ENCODE results near the gene PLIN3.
"Not testable (repeated sequence)": the region's sequence is repeated elsewhere in the genome, so short reads cannot be mapped to it uniquely, and the experiment has no call there.

The PLIN3 gene, protein sequence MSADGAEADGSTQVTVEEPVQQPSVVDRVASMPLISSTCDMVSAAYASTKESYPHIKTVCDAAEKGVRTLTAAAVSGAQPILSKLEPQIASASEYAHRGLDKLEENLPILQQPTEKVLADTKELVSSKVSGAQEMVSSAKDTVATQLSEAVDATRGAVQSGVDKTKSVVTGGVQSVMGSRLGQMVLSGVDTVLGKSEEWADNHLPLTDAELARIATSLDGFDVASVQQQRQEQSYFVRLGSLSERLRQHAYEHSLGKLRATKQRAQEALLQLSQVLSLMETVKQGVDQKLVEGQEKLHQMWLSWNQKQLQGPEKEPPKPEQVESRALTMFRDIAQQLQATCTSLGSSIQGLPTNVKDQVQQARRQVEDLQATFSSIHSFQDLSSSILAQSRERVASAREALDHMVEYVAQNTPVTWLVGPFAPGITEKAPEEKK

DNA sequence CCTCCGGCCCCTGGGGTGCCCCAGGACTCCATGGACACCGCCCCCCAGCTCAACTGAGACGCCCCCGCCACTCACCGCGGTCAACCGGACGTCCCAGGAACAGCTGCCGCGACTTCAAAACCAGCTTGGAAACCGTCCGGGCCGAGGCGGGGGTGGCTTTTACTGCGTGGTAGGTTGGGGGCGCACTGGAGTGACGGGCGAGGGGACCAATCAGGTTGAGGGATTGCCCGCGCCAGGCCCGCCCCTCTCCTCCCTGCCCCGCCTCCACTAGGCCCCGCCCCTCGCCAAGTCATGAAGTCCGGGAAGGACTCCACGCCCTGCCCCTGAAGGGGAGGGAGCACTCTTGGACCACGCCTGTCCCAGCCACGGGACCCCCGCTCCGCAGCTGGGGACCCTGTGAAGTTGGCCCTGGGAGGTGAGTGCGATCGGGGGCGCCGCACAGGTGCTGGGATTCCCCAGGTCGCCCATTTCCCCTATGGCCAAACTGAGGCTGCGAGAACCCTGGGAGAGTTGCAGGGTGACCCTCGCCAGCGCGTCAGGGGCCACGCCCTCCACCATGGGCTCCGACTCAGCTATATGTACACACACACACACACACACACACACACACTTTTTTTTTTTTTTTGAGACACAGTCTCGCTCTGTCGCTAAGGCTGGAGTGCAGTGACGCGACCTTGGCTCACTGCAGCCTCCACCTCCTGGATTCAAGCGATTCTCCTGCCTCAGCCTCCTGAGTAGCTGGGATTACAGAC, at the start of gene PLIN3:
Gene PLIN3, minus strand, starts transcription at position 134 of the 752 bp plus-strand sequence. CDS start 6,273 bp downstream, outside the sequence.
- FAIRE-seq: peak; percentile 93
- peak; percentile 99 for DNase-seq (ENCODE audit: extremely low spot score, insufficient read length, low read depth)

GRCh38 chr19:4916292-4917082, 49.0 kb upstream of the PLIN3 start:
- peak; percentile 86 for FAIRE-seq
- no peak for DNase-seq (ENCODE audit: extremely low spot score, insufficient read length, low read depth)

DNA sequence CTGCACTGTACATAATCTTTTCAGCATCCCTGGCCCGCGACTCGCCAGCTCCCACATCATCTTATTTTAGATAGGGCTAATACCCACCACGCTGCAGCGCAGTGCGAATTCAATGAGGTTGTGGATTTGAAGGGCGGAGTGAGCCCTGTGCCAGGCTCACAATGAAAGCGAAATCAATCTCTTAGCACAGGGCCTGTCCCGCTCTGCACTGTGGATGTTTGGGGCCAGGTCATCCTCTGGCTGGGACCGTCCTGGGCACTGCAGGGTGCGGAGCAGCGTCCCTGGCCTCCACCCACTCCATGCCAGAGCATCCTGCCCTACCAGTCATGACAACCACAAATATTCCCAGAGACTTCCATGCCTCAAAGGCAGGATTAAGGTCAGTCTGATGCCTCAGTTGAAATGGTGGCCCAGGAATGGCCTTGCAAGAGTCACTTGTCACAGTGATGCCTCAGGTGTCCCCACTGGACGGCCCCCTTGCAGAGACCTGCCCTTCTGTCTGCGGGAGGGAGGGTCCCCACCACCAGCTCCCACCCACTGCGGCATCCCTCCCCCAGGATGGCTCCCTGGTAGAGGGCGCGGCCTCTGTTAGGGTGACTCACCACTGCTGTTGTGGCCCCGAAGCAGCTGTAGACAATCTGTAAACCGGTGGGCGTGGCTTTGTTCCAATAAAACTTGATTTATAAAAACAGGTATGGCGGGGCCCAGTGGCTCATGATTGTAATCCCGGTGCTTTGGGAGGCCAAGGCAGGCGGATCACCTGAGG, 47.5 kb upstream of the PLIN3 start:
- DNase-seq (ENCODE audit: extremely low spot score, insufficient read length, low read depth): no peak
- FAIRE-seq: no peak

GRCh38 chr19:4913996-4914735, 46.7 kb upstream of the PLIN3 start:
- DNase-seq (ENCODE audit: extremely low spot score, insufficient read length, low read depth) (no peak), FAIRE-seq (no peak)

- DNase-seq (ENCODE audit: extremely low spot score, insufficient read length, low read depth) (no peak), FAIRE-seq (peak; percentile 89)
Observed at GRCh38 chr19:4911786-4912672, 44.6 kb upstream of the PLIN3 start.

DNA sequence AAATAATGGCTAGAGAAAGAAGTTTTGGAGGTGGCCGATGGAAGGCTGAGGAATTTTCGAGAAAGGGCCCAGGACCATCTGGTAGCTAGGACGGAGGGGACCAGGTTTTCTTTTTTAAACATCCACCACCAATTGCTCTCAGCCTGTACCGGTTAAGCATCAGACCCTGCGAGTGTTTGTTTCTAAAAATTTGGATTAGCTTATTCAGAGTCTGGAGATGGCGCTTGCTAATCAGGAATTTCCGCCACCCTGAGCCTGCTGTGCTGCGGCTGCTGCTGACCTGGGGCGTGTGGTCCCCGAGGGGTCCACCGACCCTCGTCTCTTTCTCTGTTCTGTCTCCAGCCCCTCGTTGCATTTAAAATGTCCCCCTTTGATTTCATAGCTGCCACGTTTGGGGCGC, 43.8 kb upstream of the PLIN3 start:
- FAIRE-seq (peak; percentile 12), DNase-seq (ENCODE audit: extremely low spot score, insufficient read length, low read depth) (no peak)

GRCh38 chr19:4910594-4911281, 43.3 kb upstream of the PLIN3 start:
- FAIRE-seq (peak; percentile 51), DNase-seq (ENCODE audit: extremely low spot score, insufficient read length, low read depth) (no peak)

DNA sequence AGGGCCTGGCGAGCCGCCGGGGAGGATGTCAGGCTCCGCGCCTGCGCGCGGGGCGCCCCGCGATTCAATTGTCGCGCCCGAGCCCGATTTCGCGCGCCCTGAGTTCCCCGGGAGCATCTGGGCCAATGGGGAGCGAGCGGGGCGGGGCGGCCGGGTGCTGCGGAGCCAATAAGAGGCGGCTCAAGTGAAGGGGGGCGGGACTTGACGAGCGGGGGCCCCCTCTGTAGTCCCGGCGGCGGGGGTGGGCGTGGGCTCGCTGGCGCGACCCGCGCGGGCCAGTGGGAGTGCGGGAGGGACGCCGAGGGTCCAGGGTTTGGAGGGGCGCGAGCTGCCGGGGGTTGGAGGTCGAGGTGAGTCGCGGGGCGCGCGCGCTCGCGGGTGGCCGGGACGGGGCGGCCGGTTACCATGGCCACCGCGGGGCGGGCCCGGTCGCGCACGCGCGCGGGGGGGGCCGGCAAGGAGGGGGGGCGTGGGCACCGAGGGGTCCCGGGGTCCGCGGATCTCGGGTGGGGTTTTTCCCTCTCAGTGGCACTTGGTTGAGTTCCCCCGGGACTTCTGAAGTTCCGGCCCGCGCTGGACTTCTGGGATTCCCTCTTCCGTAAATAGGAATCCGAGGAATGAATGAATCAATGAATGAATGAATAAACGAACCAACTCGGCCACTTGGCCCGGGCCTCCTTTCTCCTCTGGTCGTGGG, 42.6 kb upstream of the PLIN3 start:
- peak; percentile 87 for FAIRE-seq

DNA sequence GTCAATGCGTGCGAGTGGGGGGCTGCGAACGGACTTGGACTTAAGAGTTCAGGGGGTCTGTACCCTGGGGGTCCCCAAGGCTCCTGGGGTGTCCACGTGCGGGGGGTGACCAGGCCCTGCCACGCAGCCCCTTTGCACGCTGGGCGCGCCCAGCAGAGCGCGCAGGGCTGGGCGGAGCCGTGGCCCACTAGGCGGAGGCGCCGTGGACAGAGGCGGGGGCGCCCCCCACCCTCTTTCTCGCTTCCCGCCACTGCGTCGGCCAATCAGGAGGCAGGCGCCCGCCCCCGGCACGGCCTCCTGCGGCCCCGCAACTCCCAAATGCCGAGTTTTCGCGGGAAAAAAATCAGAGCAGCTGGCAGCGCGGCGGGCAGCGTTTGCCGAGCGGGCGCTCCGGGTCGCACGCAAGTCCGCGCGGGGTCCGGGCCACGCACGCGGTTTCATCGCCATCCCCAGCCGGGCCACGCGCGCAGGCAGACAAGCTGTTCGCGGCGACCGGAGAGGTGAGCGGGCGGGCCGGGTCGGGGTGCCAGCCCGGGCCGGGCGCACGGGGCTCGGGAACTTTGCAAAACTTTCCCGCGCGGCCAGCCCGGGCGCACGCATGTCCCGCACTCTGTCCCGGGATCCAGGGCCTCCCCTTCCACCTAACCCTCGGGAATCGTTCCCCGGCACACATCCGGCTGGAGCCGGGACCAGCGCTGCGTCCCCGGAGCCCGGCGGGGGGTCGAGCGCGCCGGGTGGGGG, 41.9 kb upstream of the PLIN3 start, which contains the start of gene UHRF1:
Gene UHRF1, plus strand, starts transcription at position 346 of the 741 bp plus-strand sequence. CDS start 1,385 bp downstream, outside the sequence.
- peak; percentile 24 for FAIRE-seq

More for the DNA sequence above, 42.6 kb upstream of the PLIN3 start:
- DNase-seq (ENCODE audit: extremely low spot score, insufficient read length, low read depth): peak; percentile 95

DNA sequence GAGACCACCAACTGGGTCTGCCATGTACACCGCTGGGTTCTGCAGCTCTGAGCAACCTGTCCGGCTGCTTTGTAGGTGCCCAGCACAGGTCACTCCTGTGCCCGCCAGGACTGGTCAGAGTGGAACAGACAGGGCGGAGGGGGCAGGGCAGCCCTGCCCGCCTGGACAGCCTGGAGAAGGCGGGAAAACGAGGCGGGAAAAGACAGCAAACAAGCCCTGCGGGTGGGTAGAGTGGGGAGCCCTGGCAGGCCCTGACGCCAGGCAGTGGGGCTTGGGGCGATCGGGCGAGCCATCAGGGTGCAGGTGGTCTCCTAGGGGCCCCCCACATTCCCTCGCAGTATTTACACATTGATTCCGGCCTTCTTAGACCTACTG, 41.3 kb upstream of the PLIN3 start:
- DNase-seq (ENCODE audit: extremely low spot score, insufficient read length, low read depth) (no peak), FAIRE-seq (no peak)

More for the DNA sequence above, 41.9 kb upstream of the PLIN3 start, which contains the start of gene UHRF1:
- peak; percentile 62 for DNase-seq (ENCODE audit: extremely low spot score, insufficient read length, low read depth)

DNA sequence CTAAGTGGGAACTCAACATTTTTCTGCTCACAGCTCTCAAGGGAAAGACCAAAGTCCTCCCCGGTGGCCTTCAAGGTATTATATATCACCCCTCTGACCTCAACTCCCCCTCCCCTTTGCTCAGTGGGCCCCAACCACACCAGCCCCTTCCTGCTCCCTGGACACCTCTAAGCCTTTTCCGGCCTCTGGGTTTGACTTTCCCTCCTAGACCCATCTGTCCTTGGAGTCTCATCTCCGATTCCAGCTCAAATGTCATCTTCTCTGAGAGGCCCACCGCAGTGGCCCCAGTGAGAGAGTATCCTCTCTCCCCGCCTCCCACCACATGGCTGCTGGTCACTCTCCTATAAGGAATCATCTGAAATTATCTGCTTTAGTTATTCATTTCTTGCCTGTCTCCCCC, 40.9 kb upstream of the PLIN3 start:
- FAIRE-seq (no peak), DNase-seq (ENCODE audit: extremely low spot score, insufficient read length, low read depth) (no peak)

DNA sequence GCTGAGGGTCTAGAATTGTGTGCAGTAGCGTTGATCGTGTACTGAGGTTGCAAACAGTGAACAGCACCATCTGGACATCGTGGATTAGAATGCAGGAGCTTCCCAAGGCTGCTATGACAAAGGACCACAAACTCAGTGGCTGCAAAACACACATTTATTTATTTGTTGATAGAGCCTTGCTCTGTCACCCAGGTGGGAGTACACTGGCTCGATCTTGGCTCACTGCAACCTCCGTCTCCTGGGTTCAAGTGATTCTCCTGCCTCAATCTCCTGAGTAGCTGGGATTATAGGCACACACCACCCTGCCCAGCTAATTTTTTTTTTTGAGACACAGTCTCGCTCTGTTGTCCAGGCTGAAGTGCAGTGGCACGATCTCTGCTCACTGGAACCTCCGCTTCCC, 39.5 kb upstream of the PLIN3 start:
- FAIRE-seq: no peak

GRCh38 chr19:4904481-4904880, 37.0 kb upstream of the PLIN3 start:
- no peak for DNase-seq (ENCODE audit: extremely low spot score, insufficient read length, low read depth)
- no peak for FAIRE-seq

More for the DNA sequence above, 39.5 kb upstream of the PLIN3 start:
- DNase-seq (ENCODE audit: extremely low spot score, insufficient read length, low read depth): no peak

- no peak for DNase-seq (ENCODE audit: extremely low spot score, insufficient read length, low read depth)
- FAIRE-seq: no peak
Observed at GRCh38 chr19:4902796-4903195, 35.3 kb upstream of the PLIN3 start, which contains the start of gene ARRDC5. Gene ARRDC5, minus strand, starts transcription at chr19:4902896. Its CDS starts 71 bp downstream, at chr19:4902825.

- not testable (repeated sequence) for FAIRE-seq; DNase-seq (ENCODE audit: extremely low spot score, insufficient read length, low read depth)
Observed at GRCh38 chr19:4900879-4901278, 33.4 kb upstream of the PLIN3 start.

DNA sequence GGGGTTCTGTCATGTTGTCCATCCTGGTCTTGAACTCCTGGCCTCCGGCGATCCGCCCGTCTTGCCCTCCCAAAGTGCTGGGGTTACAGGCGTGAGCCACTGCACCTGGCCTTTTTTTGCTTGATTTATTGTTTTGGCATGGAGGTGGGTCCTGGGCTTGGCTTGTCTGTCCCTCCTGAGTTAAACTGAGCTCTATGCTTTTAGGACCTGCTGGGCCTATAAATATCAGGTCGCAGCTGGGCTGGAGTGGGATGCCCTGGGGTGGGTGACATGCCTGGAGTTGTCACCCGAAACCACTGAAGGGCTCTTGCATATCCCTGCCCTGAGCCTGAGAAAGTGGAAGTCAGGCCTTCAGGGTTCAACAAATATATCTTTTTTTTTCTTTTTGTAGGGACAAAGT, 29.7 kb upstream of the PLIN3 start:
- DNase-seq (ENCODE audit: extremely low spot score, insufficient read length, low read depth) (no peak), FAIRE-seq (no peak)
